Activated naive CD4-positive, alpha-beta T cell treated with anti-CD3 and anti-CD28 coated beads, Interleukin-2, amount 50 U/mL, for 24 hours (primary cell): ENCODE results near the gene KIF1A.
A peak's percentile ranks its signal among the peaks of the same experiment; 100 is the strongest.

Experiments
- H3K27ac Mint-ChIP-seq: one replicate; pipeline ENCODE4 v1.8.0; 2021; ENCODE audit warnings: mild to moderate bottlenecking, mixed read lengths
- H3K27me3 Mint-ChIP-seq: one replicate; pipeline ENCODE4 v1.8.0; 2021; ENCODE audit warnings: mixed read lengths
- H3K36me3 Mint-ChIP-seq: one replicate; pipeline ENCODE4 v1.8.0; 2021; ENCODE audit warnings: mixed read lengths
- H3K4me1 Mint-ChIP-seq: one replicate; pipeline ENCODE4 v1.8.0; 2021; ENCODE audit warnings: mixed read lengths
- H3K4me3 Mint-ChIP-seq: one replicate; pipeline ENCODE4 v1.8.0; 2021; ENCODE audit warnings: mild to moderate bottlenecking, mixed read lengths
- H3K9me3 Mint-ChIP-seq: one replicate; pipeline ENCODE4 v1.8.0; 2021; ENCODE audit warnings: mixed read lengths

Gene KIF1A

GRCh38 chr2:240819858-240820606, at the start of gene KIF1A:
Gene KIF1A (minus strand): TSS chr2:240820219. CDS start chr2:240797752, 22,467 bp downstream.
- no peak within 1 kb of the TSS for H3K27ac Mint-ChIP-seq
- no peaks in the 10 kb centered on the region for H3K9me3 Mint-ChIP-seq
- peaks cover 4% of the 10 kb centered on the region for H3K36me3 Mint-ChIP-seq
- peaks cover 42% of the 10 kb centered on the region for H3K27me3 Mint-ChIP-seq
- H3K4me1 Mint-ChIP-seq = peaks cover 11% of the 10 kb centered on the region
- peak within 1 kb of the TSS; percentile 76 for H3K4me3 Mint-ChIP-seq

DNA sequence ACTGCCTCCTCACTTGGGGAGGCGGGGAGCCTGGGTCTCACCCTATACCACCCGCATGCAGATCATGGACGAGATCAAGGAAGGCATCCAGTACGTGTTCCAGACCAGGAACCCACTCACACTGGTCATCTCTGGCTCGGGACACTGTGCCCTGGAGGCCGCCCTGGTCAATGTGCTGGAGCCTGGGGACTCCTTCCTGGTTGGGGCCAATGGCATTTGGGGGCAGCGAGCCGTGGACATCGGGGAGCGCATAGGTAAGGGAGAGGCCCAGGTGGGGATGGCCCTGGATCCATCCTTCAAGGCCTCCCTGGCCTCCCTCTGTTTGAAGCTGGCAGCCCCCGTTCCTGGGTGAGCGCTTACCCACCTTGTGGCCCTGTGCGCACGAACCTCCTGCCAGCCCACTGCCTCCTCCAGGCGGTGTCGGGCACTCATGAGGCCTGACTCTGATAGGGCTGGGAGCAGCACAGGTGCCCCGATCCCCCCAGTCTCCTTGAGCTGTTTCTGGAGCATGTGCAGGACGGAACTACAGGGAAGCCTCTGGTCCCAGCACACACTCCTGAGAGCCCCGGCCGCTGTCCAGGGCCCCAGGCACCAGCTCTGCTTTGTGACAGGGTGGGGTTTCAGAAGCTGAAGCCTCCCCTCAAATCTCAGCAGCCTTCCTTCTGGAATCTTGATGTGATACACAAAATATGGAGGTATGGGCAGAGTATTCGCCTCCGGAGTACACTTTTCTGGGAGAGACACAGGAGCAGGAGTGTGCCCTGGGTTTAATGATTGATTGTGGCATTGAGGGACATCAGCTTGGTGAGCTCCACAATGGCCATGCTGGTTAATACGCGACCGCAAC, 49.3 kb upstream of the KIF1A start:
- Mint-ChIP-seq H3K36me3 (no peaks in the 10 kb centered on the region), H3K27me3 (no peaks in the 10 kb centered on the region), H3K27ac (peak overlapping the region; percentile 59), H3K9me3 (no peaks in the 10 kb centered on the region), H3K4me1 (no peaks in the 10 kb centered on the region), H3K4me3 (no peak overlapping the region)

GRCh38 chr2:240868286-240869108, 48.5 kb upstream of the KIF1A start, which contains the start of gene AGXT:
Gene AGXT (plus strand): TSS chr2:240868824. CDS start chr2:240868866, 42 bp downstream.
- Mint-ChIP-seq H3K4me3 (no peak within 1 kb of the TSS), H3K27ac (peak within 1 kb of the TSS; percentile 59), H3K36me3 (no peaks in the 10 kb centered on the region), H3K9me3 (no peaks in the 10 kb centered on the region), H3K4me1 (no peaks in the 10 kb centered on the region), H3K27me3 (no peaks in the 10 kb centered on the region)

- Mint-ChIP-seq H3K4me3 (no peak overlapping the region), H3K36me3 (no peaks in the 10 kb centered on the region), H3K4me1 (no peaks in the 10 kb centered on the region), H3K27me3 (no peaks in the 10 kb centered on the region), H3K9me3 (no peaks in the 10 kb centered on the region), H3K27ac (no peak overlapping the region)
Observed at GRCh38 chr2:240865391-240865790, 45.4 kb upstream of the KIF1A start.

GRCh38 chr2:240864475-240864874, 44.5 kb upstream of the KIF1A start:
- Mint-ChIP-seq H3K4me1 (no peaks in the 10 kb centered on the region), H3K4me3 (no peak overlapping the region), H3K27me3 (no peaks in the 10 kb centered on the region), H3K36me3 (no peaks in the 10 kb centered on the region), H3K9me3 (no peaks in the 10 kb centered on the region), H3K27ac (no peak overlapping the region)

GRCh38 chr2:240861547-240861946, 41.5 kb upstream of the KIF1A start:
- Mint-ChIP-seq H3K4me3 (no peak overlapping the region), H3K27me3 (no peaks in the 10 kb centered on the region), H3K27ac (no peak overlapping the region), H3K36me3 (no peaks in the 10 kb centered on the region), H3K9me3 (no peaks in the 10 kb centered on the region), H3K4me1 (no peaks in the 10 kb centered on the region)

DNA sequence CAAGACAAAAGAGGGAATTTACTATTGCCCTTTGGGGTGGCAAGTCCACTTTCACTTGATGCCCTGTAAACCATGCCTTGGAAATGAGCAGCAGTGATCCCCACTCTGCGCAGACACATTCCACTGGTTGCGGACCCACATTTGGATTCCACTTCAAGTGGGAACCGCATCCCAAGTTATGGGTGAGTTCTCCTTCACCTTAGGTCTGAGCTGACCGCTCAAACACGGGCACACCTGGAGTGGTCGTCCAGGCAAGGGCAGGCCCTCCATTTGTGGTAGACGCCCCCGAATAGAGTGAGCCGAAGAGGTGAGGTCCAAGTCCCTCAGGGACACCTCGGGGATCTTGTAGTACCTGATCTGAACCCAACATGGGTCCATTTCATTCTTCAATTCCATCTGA, 38.9 kb upstream of the KIF1A start:
- Mint-ChIP-seq H3K36me3 (peaks cover 3% of the 10 kb centered on the region), H3K4me3 (no peak overlapping the region), H3K27me3 (no peaks in the 10 kb centered on the region), H3K4me1 (no peaks in the 10 kb centered on the region), H3K9me3 (peaks cover 5% of the 10 kb centered on the region), H3K27ac (no peak overlapping the region)

DNA sequence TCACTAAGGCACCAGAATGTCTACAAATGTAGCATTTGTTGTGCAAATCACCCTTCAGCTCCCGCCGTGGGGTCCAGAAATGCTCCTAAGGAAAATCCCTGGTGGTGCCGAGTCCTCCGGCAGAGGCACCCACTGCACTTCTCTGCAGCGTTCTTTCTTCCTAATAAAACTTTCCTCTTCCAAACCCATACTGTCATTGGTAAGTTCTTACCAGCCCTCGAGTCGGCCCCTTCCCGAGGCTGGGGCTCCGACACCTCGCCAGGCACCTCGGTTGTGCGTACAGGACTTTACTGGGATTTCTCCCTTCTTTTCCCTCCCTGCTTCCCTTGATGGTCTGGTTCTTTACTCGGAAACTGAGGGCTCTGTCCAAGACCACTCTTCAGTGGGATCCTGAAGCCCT, 38.3 kb upstream of the KIF1A start:
- no peak overlapping the region for H3K4me3 Mint-ChIP-seq
- H3K27ac Mint-ChIP-seq = no peak overlapping the region

GRCh38 chr2:240857039-240858008, 37.3 kb upstream of the KIF1A start:
- H3K4me1 Mint-ChIP-seq = no peaks in the 10 kb centered on the region
- H3K9me3 Mint-ChIP-seq = peaks cover 5% of the 10 kb centered on the region
- no peak overlapping the region for H3K4me3 Mint-ChIP-seq
- peaks cover 3% of the 10 kb centered on the region for H3K36me3 Mint-ChIP-seq
- H3K27ac Mint-ChIP-seq = no peak overlapping the region
- H3K27me3 Mint-ChIP-seq = no peaks in the 10 kb centered on the region

More for the DNA sequence above, 38.3 kb upstream of the KIF1A start:
- no peaks in the 10 kb centered on the region for H3K27me3 Mint-ChIP-seq
- no peaks in the 10 kb centered on the region for H3K4me1 Mint-ChIP-seq
- peaks cover 3% of the 10 kb centered on the region for H3K36me3 Mint-ChIP-seq
- peaks cover 5% of the 10 kb centered on the region for H3K9me3 Mint-ChIP-seq

DNA sequence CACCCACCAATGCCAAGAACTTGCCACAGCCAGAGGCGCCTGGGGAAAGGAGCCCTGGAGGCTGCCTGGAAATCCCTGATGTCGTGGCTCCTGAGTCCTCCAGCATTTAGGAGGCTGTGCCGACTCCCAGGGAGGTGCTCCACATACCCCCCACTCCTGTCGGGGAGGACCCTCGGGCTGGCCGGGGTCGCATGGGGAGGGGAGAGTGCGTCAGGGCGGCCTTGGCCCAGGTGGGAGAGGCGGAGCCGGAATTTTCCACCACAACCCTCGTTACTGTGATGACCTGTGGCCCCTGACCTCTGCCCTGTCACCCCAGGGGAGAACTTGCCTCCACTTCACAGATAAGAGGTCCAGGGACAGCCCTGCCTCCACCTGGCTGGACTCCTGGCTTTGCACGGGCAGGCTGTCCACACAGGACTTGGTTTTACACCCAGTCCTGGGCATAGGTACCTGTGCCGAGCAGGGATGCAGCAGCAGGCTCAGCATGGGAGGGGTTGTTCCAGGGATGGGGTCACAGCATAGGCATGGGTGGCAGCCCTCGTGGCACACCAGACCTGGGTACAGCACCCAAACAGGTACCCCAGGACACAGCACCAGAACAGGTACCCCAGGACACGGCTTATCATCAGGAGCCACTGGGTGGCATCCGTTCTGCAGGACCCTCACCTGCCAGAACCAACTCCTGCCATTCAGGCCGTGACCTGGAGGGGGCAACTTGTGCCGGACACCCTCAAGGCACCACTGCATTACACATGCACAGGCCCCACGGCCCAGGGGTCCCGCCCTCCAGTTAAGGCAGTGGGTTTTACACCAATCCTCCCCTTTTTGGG, 36.3 kb upstream of the KIF1A start:
- H3K27ac Mint-ChIP-seq = no peak overlapping the region
- H3K4me1 Mint-ChIP-seq = no peaks in the 10 kb centered on the region
- no peaks in the 10 kb centered on the region for H3K27me3 Mint-ChIP-seq
- peaks cover 5% of the 10 kb centered on the region for H3K9me3 Mint-ChIP-seq
- no peak overlapping the region for H3K4me3 Mint-ChIP-seq
- H3K36me3 Mint-ChIP-seq = peaks cover 3% of the 10 kb centered on the region

DNA sequence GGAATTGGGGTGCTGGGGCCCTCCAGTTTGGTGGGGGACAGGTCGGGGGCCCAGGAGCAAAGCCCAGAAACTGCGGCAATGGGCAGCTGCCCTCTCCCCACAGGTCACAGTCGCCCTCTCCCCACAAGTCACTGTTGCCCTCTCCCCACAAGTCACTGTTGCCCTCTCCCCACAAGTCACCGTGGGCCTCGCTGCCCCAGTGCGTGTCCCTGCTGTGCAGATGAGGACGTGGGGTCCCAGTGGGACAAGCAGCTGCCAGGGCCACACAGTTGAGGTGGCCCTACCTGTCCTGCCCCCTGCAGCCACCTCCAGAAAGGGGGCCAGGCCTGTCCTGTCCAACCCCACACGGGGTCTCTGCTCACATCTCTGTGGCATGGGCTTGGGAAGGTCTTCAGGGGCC, 35.7 kb upstream of the KIF1A start:
- peaks cover 5% of the 10 kb centered on the region for H3K9me3 Mint-ChIP-seq
- no peak overlapping the region for H3K4me3 Mint-ChIP-seq
- H3K36me3 Mint-ChIP-seq = peaks cover 3% of the 10 kb centered on the region
- H3K27me3 Mint-ChIP-seq = no peaks in the 10 kb centered on the region
- H3K4me1 Mint-ChIP-seq = no peaks in the 10 kb centered on the region
- no peak overlapping the region for H3K27ac Mint-ChIP-seq

GRCh38 chr2:240852671-240853314, 32.8 kb upstream of the KIF1A start:
- no peaks in the 10 kb centered on the region for H3K4me1 Mint-ChIP-seq
- no peak overlapping the region for H3K4me3 Mint-ChIP-seq
- no peaks in the 10 kb centered on the region for H3K27me3 Mint-ChIP-seq
- peaks cover 3% of the 10 kb centered on the region for H3K36me3 Mint-ChIP-seq
- peaks cover 5% of the 10 kb centered on the region for H3K9me3 Mint-ChIP-seq
- H3K27ac Mint-ChIP-seq = no peak overlapping the region

DNA sequence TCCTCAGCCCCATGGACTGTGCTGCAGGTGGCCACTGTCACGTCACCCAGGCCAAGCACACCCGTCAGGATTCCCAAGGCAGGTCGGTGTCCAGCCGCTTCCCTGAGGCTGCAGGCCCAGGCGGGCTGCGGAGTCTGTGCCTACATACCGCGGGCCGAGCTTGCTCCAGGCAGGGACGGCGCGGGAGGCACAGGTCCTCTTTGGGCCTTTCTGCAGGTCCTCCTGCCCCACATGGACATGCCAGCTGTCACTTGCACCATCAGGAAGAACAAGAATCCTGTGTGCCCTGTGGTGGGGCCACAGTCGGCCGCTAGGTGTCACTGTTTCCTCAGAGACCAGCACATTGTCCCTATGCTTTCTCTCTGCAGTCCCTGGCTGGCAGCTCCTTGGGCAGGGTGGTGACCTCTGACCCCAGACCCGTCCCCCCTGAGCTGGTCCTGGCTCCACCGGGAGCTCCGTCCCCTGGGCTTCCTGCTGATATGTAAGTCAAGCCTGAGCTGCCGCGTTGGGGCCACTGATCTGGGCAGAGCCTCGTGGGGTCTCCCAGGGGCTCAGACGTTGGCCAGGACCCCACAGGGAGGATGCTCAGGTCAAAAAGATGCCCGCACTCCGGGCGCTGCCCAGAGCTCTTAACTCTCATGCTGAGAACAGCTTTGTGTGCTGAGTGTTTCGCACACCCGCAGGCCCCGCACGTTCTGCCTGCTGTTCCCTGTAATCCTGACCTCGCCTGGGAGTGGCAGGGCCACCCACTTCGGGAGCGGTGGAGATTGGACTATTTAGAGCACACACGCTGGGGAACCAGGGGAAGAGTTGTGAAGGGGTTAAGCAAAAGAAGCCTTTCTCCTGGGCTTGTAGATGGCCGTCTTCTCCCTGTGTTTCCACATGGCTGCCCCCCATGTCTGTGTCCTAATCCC, 31.3 kb upstream of the KIF1A start:
- H3K27me3 Mint-ChIP-seq = no peaks in the 10 kb centered on the region
- peaks cover 5% of the 10 kb centered on the region for H3K9me3 Mint-ChIP-seq
- no peak overlapping the region for H3K27ac Mint-ChIP-seq
- H3K36me3 Mint-ChIP-seq = peaks cover 3% of the 10 kb centered on the region
- no peaks in the 10 kb centered on the region for H3K4me1 Mint-ChIP-seq
- H3K4me3 Mint-ChIP-seq = no peak overlapping the region
